ENCODE results near the gene PSMB11.

- no peak for TF ChIP-seq CTCF (IDR thresholded peaks at IDR 0.05 in 4 of 5, conservative IDR thresholded peaks at IDR 0.05 in 1 of 5)
- TF ChIP-seq POLR2A (IDR thresholded peaks at IDR 0.05), result no peak
Observed at GRCh38 chr14:23074906-23075305, 32.9 kb downstream of the PSMB11 start.

All from gastrocnemius medialis (tissue), 4 donors.